ENCODE data around the gene EML4.

The EML4 gene

GRCh38 chr2:42364658-42365057 lies 195.5 kb downstream of the EML4 start:
- DNase-seq (no peak), ATAC-seq (ENCODE audit: insufficient read depth, low read depth) (no peak)

GRCh38 chr2:42366411-42366810 lies 197.3 kb downstream of the EML4 start:
- no peak for DNase-seq
- Histone ChIP-seq H2AFZ (ENCODE audit: low read depth, low read length) (no peak overlapping the region), H4K20me1 (ENCODE audit: insufficient read depth, low read length) (no peaks in the 10 kb centered on the region), H3K36me3 (ENCODE audit: insufficient read depth, low read length) (no peaks in the 10 kb centered on the region), H3K79me2 (ENCODE audit: insufficient read depth, low read length) (no peaks in the 10 kb centered on the region), H3K4me1 (ENCODE audit: insufficient read depth, low read length) (peaks cover 11% of the 10 kb centered on the region), H3K4me2 (ENCODE audit: insufficient read depth, low read length) (no peak overlapping the region), H3K4me3 (ENCODE audit: low read depth in 1 of 2, low read length in 2 of 2) (no peak overlapping the region), H3K27me3 (ENCODE audit: insufficient read depth, low read length, poor library complexity) (no peaks in the 10 kb centered on the region), H3K9me3 (ENCODE audit: insufficient read depth, low read length, severe bottlenecking) (no peaks in the 10 kb centered on the region), H3K9ac (ENCODE audit: low read depth, low read length) (no peak overlapping the region), H3K27ac (ENCODE audit: low read length) (no peak overlapping the region)
- no peak for ATAC-seq (ENCODE audit: insufficient read depth, low read depth)
- no peak for TF ChIP-seq EZH2 (IDR thresholded peaks at IDR 0.05; ENCODE audit: borderline replicate concordance, low read depth, low read length, severe bottlenecking)
- TF ChIP-seq CTCF (IDR thresholded peaks at IDR 0.05; ENCODE audit: borderline replicate concordance, extremely low read depth, low read length, poor library complexity, severe bottlenecking) = no peak

More at GRCh38 chr2:42364658-42365057, 195.5 kb downstream of the EML4 start:
- Histone ChIP-seq H3K27me3 (ENCODE audit: insufficient read depth, low read length, poor library complexity) (no peaks in the 10 kb centered on the region), H3K9me3 (ENCODE audit: insufficient read depth, low read length, severe bottlenecking) (no peaks in the 10 kb centered on the region), H3K27ac (ENCODE audit: low read length) (no peak overlapping the region), H3K36me3 (ENCODE audit: insufficient read depth, low read length) (peaks cover 3% of the 10 kb centered on the region; the same call in 1 of the 2 replicates), H3K4me2 (ENCODE audit: insufficient read depth, low read length) (no peak overlapping the region), H3K4me3 (ENCODE audit: low read depth in 1 of 2, low read length in 2 of 2) (no peak overlapping the region), H3K79me2 (ENCODE audit: insufficient read depth, low read length) (peaks cover 14% of the 10 kb centered on the region), H2AFZ (ENCODE audit: low read depth, low read length) (no peak overlapping the region), H3K9ac (ENCODE audit: low read depth, low read length) (no peak overlapping the region), H4K20me1 (ENCODE audit: insufficient read depth, low read length) (peaks cover 4% of the 10 kb centered on the region; the same call in 1 of the 2 replicates), H3K4me1 (ENCODE audit: insufficient read depth, low read length) (peaks cover 16% of the 10 kb centered on the region)
- no peak for TF ChIP-seq EZH2 (IDR thresholded peaks at IDR 0.05; ENCODE audit: borderline replicate concordance, low read depth, low read length, severe bottlenecking)
- no peak for TF ChIP-seq CTCF (IDR thresholded peaks at IDR 0.05; ENCODE audit: borderline replicate concordance, extremely low read depth, low read length, poor library complexity, severe bottlenecking)

- no peaks in the 10 kb centered on the region for H3K79me2 ChIP-seq (ENCODE audit: insufficient read depth, low read length)
- H3K4me3 ChIP-seq (ENCODE audit: low read depth in 1 of 2, low read length in 2 of 2) = no peak overlapping the region
- TF ChIP-seq EZH2 (IDR thresholded peaks at IDR 0.05; ENCODE audit: borderline replicate concordance, low read depth, low read length, severe bottlenecking) (no peak), CTCF (IDR thresholded peaks at IDR 0.05; ENCODE audit: borderline replicate concordance, extremely low read depth, low read length, poor library complexity, severe bottlenecking) (no peak)
- H3K36me3 ChIP-seq (ENCODE audit: insufficient read depth, low read length) = no peaks in the 10 kb centered on the region
- H2AFZ ChIP-seq (ENCODE audit: low read depth, low read length) = no peak overlapping the region
- H3K9ac ChIP-seq (ENCODE audit: low read depth, low read length) = no peak overlapping the region
- no peaks in the 10 kb centered on the region for H3K4me1 ChIP-seq (ENCODE audit: insufficient read depth, low read length)
- no peak overlapping the region for H3K27ac ChIP-seq (ENCODE audit: low read length)
- DNase-seq (no peak), ATAC-seq (ENCODE audit: insufficient read depth, low read depth) (no peak)
- H4K20me1 ChIP-seq (ENCODE audit: insufficient read depth, low read length) = no peaks in the 10 kb centered on the region
- no peaks in the 10 kb centered on the region for H3K27me3 ChIP-seq (ENCODE audit: insufficient read depth, low read length, poor library complexity)
- H3K9me3 ChIP-seq (ENCODE audit: insufficient read depth, low read length, severe bottlenecking) = no peaks in the 10 kb centered on the region
- H3K4me2 ChIP-seq (ENCODE audit: insufficient read depth, low read length) = no peak overlapping the region
These were observed 198.7 kb downstream of the EML4 start for GRCh38 chr2:42367835-42368234.
